Thyroid gland (tissue), 4 donors: ENCODE measurements around the gene IQGAP3. TPM values are rescaled to one million over a fixed set of nuclear protein-coding genes. Genes with fewer than 3 reads are reported as not detected.

Source experiments
- DNase-seq, 2 donors: peaks; one replicate each; pipeline ENCODE4 v3.0.0-alpha.2; 2019
- H3K27ac ChIP-seq, 3 donors: fragments of 200-600 bp; sonication (generic); 1 replicate in 2 of 3; 2 replicates in 1 of 3; pipeline ENCODE4 v1.5.1; 2016 to 2019; ENCODE audit warnings: mild to moderate bottlenecking in 1 of 3, moderate library complexity in 1 of 3
- H3K27me3 ChIP-seq: fragments of 200-600 bp; sonication (generic); one replicate; pipeline ENCODE4 v1.5.1; 2019
- H3K36me3 ChIP-seq, 2 donors: fragments of 200-600 bp; sonication (generic); one replicate each; pipeline ENCODE4 v1.5.1; 2016 to 2019
- H3K4me1 ChIP-seq, 2 donors: fragments of 200-600 bp; sonication (generic); one replicate each; pipeline ENCODE4 v1.5.1; 2017 to 2019
- H3K4me3 ChIP-seq, 3 donors: fragments of 200-600 bp; sonication (generic); replicated peaks in 1 of 3; 1 replicate in 2 of 3; 2 replicates in 1 of 3; pipeline ENCODE4 v1.5.1; 2016; ENCODE audit warnings: mild to moderate bottlenecking in 1 of 3
- H3K9me3 ChIP-seq: fragments of 200-600 bp; sonication (generic); one replicate; pipeline ENCODE4 v1.5.1; 2017
- POLR2A ChIP-seq, 2 donors: fragments of 450-650 bp; IDR thresholded peaks; one replicate each; pipeline ENCODE4 v1.6.1; 2017; ENCODE audit warnings: antibody characterized with exemption in 2 of 2, mild to moderate bottlenecking in 2 of 2, moderate library complexity in 1 of 2
- WGBS, 2 donors: methylation state at CpG; one replicate each; pipeline ENCODE4 v1.1.5; 2017; 5-methylcytosine and 5-hydroxymethylcytosine counted together
- intact Hi-C: fragments of 100-400 bp; cut with DNase I; formaldehyde crosslinking; loops from one replicate; pipeline ENCODE4 v1.15.1; 2023
- total RNA-seq, 4 donors: library from RNA; depleted of rRNA; stranded (reverse); fragments of >200 nt; gene quantifications; one replicate each; pipeline ENCODE4 v1.2.3, GENCODE V29; 2016
- TF ChIP-seq, protein P1 (sequence below), 6 experiments: fragments of 200-600 bp in 3 of 6; fragments of 450-650 bp in 3 of 6; sonication (generic) in 3 of 6; IDR thresholded peaks; one replicate each; pipeline ENCODE4 v1.5.1; 2016 to 2019; ENCODE audit warnings: antibody characterized with exemption in 6 of 6, mild to moderate bottlenecking in 2 of 6, inconsistent platforms in 1 of 6, moderate library complexity in 1 of 6

Gene IQGAP3
- total RNA-seq, 4 donors from 2014 or later, result 0.15 to 1.4 (median 0.50) TPM

DNA sequence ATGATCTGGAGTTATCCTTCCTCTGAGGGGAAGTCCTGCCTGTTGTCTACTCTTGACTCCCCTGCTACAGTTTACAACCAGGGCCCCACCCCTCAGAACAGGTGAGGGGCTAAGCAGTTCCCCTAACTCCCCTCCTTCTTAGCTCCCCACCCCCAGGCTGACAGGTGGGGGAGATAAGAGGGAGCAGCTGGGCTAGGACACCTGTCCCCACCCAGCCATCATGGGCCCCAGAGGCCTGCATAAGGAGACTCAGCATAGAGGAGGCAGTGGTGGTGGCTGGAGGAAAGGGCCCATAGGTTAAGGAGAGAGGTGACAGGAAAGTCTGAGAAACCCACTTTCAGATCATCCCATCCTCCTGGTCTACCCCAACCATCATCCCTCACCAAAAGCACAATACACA is 78.6 kb downstream of the IQGAP3 start:
- intact Hi-C loops, result no loop called here
- Histone ChIP-seq H3K9me3 (no peaks in the 10 kb centered on the region), H3K36me3 (no peaks in the 10 kb centered on the region), H3K27ac (peak overlapping the region; percentile 27 to 97 (median 93)), H3K4me1 (peaks cover 93 to 98% of the 10 kb centered on the region in 2 donors), H3K4me3 (no peak overlapping the region), H3K27me3 (no peaks in the 10 kb centered on the region)
- no peak for DNase-seq
- no peak for TF ChIP-seq POLR2A (IDR thresholded peaks at IDR 0.05)
- TF ChIP-seq, protein P1, sequence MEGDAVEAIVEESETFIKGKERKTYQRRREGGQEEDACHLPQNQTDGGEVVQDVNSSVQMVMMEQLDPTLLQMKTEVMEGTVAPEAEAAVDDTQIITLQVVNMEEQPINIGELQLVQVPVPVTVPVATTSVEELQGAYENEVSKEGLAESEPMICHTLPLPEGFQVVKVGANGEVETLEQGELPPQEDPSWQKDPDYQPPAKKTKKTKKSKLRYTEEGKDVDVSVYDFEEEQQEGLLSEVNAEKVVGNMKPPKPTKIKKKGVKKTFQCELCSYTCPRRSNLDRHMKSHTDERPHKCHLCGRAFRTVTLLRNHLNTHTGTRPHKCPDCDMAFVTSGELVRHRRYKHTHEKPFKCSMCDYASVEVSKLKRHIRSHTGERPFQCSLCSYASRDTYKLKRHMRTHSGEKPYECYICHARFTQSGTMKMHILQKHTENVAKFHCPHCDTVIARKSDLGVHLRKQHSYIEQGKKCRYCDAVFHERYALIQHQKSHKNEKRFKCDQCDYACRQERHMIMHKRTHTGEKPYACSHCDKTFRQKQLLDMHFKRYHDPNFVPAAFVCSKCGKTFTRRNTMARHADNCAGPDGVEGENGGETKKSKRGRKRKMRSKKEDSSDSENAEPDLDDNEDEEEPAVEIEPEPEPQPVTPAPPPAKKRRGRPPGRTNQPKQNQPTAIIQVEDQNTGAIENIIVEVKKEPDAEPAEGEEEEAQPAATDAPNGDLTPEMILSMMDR (IDR thresholded peaks at IDR 0.05), result no peak

DNA sequence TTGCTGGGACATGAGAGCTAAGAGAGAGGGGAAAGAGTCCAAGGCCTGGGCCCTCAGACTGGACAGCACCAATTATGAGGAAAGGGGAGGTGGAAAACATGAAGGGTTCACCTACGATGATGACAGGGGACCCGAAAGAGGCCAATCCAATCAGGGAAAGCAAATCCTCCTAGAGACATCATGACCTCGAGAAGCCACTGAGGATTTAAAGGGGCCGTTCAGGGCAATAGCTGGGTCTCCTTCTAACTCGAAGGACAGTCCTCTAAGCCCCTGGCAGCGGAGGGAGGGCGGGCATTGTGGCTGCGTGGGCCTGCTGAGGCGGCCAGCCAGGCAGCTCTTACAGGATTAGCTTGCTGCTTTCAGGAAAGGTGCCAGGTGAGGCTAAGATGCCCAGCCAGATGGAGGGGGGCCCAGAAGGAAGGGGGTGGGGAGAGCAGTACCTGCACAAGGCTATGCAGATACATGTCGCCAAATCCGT is 79.2 kb downstream of the IQGAP3 start:
- peak; percentile 96 for DNase-seq

DNA sequence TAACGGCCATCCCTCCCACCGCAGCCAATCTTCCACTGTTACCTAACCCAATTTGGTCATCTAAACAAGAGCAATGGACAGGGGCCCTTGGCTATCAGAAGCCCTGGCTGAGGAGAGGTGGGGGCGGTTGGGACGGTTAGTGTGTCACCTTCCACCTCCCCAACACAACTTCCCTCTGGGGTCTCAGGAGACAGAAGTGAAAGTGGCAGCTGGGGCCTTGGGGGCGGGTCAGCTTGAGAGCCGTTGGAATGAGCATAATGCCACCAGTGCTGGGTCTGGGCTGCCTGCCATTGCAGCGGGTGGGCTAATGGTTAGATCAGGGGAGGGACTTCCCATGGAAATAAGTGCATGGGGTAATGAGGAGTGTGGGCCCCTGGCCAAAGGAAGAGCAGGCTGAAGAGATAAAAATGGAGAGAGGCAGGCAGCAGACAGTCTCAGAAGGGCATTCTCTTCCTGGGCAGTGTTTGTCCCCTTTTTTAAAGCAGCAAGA is 79.7 kb downstream of the IQGAP3 start:
- H3K27me3 ChIP-seq, result no peaks in the 10 kb centered on the region
- H3K4me1 ChIP-seq, result peaks cover 93 to 99% of the 10 kb centered on the region in 2 donors
- TF ChIP-seq, protein P1 (IDR thresholded peaks at IDR 0.05), result no peak
- TF ChIP-seq POLR2A (IDR thresholded peaks at IDR 0.05), result no peak
- intact Hi-C loops, result no loop called here
- no peak overlapping the region for H3K4me3 ChIP-seq
- no peaks in the 10 kb centered on the region for H3K36me3 ChIP-seq
- H3K9me3 ChIP-seq, result no peaks in the 10 kb centered on the region
- 31 to 47% methylated on average over 7 of the region's 7 CpGs for WGBS, 2 donors
- H3K27ac ChIP-seq, result peak overlapping the region; percentile 90 to 97 (median 93)
- DNase-seq, result peak; percentile 42 to 54

More for the DNA sequence above, 79.2 kb downstream of the IQGAP3 start:
- WGBS, 2 donors, result 4 to 16% methylated on average over 11 of the region's 11 CpGs
- H3K36me3 ChIP-seq, result no peaks in the 10 kb centered on the region
- H3K9me3 ChIP-seq, result no peaks in the 10 kb centered on the region
- H3K4me3 ChIP-seq, result no peak overlapping the region
- intact Hi-C loops, result no loop called here
- TF ChIP-seq POLR2A (IDR thresholded peaks at IDR 0.05), result no peak
- TF ChIP-seq, protein P1 (IDR thresholded peaks at IDR 0.05), result no peak
- peaks cover 93 to 99% of the 10 kb centered on the region in 2 donors for H3K4me1 ChIP-seq
- no peaks in the 10 kb centered on the region for H3K27me3 ChIP-seq
- peak overlapping the region; percentile 90 to 97 (median 93) for H3K27ac ChIP-seq

DNA sequence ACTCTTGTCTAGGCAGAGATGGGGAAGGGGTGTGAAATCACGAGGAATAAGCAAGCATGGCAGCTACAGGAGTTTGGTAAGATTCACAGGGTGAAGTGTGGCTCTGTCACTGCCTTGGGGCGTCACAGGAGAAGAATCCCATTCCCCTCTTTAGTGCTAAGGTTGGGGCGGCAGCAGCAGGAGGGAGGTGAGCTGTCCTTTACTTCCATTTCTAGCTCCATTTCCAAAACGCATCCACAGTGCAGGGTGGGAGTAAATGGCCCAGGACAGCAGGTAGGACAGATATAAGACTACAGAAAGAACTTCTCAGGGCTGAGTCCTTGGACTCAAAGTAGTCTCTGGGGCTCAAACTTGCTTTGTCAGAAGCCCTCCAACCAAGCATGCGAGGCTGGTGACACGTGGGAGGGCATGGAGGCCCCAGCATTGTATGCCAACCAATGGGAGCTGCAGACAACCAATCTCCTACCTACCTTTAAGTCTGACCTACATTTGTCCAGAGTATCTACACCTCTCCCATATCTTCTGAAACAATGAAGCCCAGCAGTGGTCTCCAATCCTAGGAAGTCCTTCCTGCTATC is 80.3 kb downstream of the IQGAP3 start:
- H3K36me3 ChIP-seq, result no peaks in the 10 kb centered on the region
- H3K27ac ChIP-seq, result peak overlapping the region; percentile 90 to 97 (median 93)
- no peak for DNase-seq
- H3K27me3 ChIP-seq, result no peaks in the 10 kb centered on the region
- 53 to 68% methylated on average over 6 of the region's 6 CpGs for WGBS, 2 donors
- H3K4me1 ChIP-seq, result peaks cover 92 to 99% of the 10 kb centered on the region in 2 donors
- no peak overlapping the region for H3K4me3 ChIP-seq
- TF ChIP-seq, protein P1 (IDR thresholded peaks at IDR 0.05), result no peak
- TF ChIP-seq POLR2A (IDR thresholded peaks at IDR 0.05), result no peak
- intact Hi-C loops, result no loop called here
- H3K9me3 ChIP-seq, result no peaks in the 10 kb centered on the region

DNA sequence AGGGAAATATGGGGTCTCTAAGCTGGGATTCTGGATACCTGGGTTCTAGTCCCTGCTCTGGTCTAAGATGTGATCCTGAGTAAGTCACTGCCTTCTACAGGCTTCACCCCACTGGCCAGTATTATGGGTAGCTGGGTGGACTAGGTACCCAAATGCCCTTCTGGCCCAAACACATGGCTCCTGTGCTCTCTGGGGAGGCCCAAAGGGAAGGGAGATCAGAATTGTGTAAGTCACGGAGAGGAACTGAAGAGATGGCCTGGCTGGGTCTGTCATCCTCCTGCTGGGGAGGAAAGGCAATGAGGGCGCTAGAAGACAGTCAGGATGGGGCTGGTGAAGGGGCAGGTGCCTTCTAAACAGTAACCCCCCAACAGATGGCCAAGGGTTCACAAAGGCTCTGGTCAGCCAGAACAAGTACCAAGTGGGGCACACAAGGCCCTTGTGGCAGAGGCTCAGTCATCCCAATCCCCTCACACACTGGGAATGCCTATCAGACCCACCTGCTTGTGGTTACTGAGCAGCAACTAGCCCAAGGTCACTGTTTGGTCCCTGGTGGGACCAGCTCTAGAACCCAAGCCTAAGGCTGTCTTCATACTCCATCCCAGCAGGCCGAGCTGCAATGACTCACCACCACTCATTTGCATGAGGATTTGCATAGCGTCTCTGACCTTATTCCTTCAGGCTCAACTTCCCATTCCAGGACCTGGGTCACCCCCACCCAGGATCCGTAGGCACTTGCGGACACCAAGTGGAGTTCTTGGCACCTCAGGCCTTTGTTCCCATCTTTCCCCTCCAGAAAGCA is 81.0 kb downstream of the IQGAP3 start:
- TF ChIP-seq POLR2A (IDR thresholded peaks at IDR 0.05), result no peak
- TF ChIP-seq, protein P1 (IDR thresholded peaks at IDR 0.05), result no peak
- no peaks in the 10 kb centered on the region for H3K27me3 ChIP-seq
- no peaks in the 10 kb centered on the region for H3K36me3 ChIP-seq
- 81% methylated on average over 6 of the region's 6 CpGs for WGBS, 2 donors
- no peak overlapping the region for H3K4me3 ChIP-seq
- intact Hi-C loops, result no loop called here
- no peak for DNase-seq
- H3K27ac ChIP-seq, result peak overlapping the region; percentile 77 to 97 (median 93)
- peaks cover 84 to 94% of the 10 kb centered on the region in 2 donors for H3K4me1 ChIP-seq
- no peaks in the 10 kb centered on the region for H3K9me3 ChIP-seq
